SK-N-SH treated with all-trans-retinoic acid at 6 μM for 48 hours (cell line): Measurements from ENCODE around the gene PRKCB.

ENCODE experiments used
- GLIS3 ChIP-seq: fragments of 250-450 bp; sonication (Bioruptor Pico); IDR thresholded peaks from 2 replicates; pipeline ENCODE4 v1.5.0; 2020; ENCODE audit warnings: mild to moderate bottlenecking, moderate library complexity
- OSR1 ChIP-seq: fragments of 250-450 bp; sonication (Bioruptor Pico); IDR thresholded peaks from 2 replicates; pipeline ENCODE4 v1.8.0; 2022; ENCODE audit warnings: moderate library complexity, mild to moderate bottlenecking, inconsistent platforms

- no peak for TF ChIP-seq OSR1 (CRISPR knock-in tag)
- TF ChIP-seq GLIS3, result no peak
Observed at GRCh38 chr16:24098896-24099295, 263.1 kb downstream of the PRKCB start.
